Measurements from ENCODE around the gene SEPTIN11.

DNA sequence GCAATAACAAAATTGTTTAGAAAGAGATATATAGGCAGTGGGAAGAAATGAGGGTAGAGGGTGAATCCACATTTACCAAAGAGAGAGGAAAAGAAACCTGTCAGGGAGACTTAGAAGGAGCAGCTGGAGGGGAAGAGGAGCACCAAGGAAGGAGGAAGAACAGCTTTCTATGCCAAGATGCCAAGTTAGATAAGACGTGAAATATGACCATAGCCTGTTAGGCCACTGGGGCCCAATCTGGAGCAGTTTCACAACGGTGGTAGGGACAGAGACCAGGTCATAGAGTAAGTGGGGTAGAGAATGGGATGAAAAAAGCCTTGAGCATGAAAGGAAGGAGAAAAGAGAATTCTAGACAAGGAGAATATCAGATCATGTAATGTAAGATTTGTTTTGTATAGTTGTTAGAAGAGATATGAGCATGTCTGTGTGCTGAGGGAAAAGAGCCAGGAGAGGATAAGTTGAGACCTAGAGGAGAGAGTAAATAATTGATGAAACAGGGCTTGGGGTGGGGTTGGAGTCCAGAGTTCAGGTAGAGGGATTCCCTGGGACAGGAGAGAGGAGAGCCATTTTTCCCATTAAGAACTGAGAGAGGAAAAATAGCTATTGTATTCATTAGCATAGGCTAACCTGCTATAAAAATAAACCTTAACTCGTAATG, 47.2 kb upstream of the SEPTIN11 start:
- TF ChIP-seq, protein P1, sequence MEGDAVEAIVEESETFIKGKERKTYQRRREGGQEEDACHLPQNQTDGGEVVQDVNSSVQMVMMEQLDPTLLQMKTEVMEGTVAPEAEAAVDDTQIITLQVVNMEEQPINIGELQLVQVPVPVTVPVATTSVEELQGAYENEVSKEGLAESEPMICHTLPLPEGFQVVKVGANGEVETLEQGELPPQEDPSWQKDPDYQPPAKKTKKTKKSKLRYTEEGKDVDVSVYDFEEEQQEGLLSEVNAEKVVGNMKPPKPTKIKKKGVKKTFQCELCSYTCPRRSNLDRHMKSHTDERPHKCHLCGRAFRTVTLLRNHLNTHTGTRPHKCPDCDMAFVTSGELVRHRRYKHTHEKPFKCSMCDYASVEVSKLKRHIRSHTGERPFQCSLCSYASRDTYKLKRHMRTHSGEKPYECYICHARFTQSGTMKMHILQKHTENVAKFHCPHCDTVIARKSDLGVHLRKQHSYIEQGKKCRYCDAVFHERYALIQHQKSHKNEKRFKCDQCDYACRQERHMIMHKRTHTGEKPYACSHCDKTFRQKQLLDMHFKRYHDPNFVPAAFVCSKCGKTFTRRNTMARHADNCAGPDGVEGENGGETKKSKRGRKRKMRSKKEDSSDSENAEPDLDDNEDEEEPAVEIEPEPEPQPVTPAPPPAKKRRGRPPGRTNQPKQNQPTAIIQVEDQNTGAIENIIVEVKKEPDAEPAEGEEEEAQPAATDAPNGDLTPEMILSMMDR (IDR thresholded peaks at IDR 0.05; ENCODE audit: insufficient read depth, low read depth, low read length): no peak
- no peak for TF ChIP-seq EZH2 (IDR thresholded peaks at IDR 0.05; ENCODE audit: insufficient read depth, low read length)
